HepG2 (cell line): Measurements from ENCODE around the gene NHERF2. TPM values are rescaled to one million over a fixed set of nuclear protein-coding genes. Genes with fewer than 3 reads are reported as not detected.
A peak's percentile ranks its signal among the peaks of the same experiment; 100 is the strongest.

Source experiments
- CEBPG ChIP-seq: IDR thresholded peaks from 2 replicates; pipeline ENCODE4 v1.6.1; 2016
- FOXP1 ChIP-seq, 2 experiments: fragments of 450-650 bp in 1 of 2; IDR thresholded peaks; 2 replicates each; pipeline ENCODE4 v1.6.1; 2017 to 2018; ENCODE audit warnings: antibody characterized with exemption in 1 of 2
- HNF4A ChIP-seq: sonication (generic); formaldehyde crosslinking; IDR thresholded peaks from 2 replicates; pipeline ENCODE4 v1.4.0; 2020; ENCODE audit warnings: missing genetic modification reagents
- SMARCE1 ChIP-seq: fragments of 450-650 bp; IDR thresholded peaks from 2 replicates; pipeline ENCODE4 v1.6.1; 2017; ENCODE audit warnings: borderline replicate concordance
- SP140L ChIP-seq: sonication (generic); formaldehyde crosslinking; IDR thresholded peaks from 2 replicates; pipeline ENCODE4 v1.4.0; 2020; ENCODE audit warnings: missing genetic modification reagents, borderline replicate concordance
- TAF1 ChIP-seq: sonication (generic); formaldehyde crosslinking; IDR thresholded peaks from 2 replicates; pipeline ENCODE4 v1.4.0; 2020; ENCODE audit warnings: missing genetic modification reagents
- ZNF10 ChIP-seq: sonication (generic); formaldehyde crosslinking; IDR thresholded peaks from 2 replicates; pipeline ENCODE4 v1.4.0; 2020; ENCODE audit warnings: mild to moderate bottlenecking, low read depth, missing genetic modification reagents, borderline replicate concordance
- ZNF30 ChIP-seq: sonication (generic); formaldehyde crosslinking; IDR thresholded peaks from 2 replicates; pipeline ENCODE4 v1.5.0; 2020; ENCODE audit warnings: mild to moderate bottlenecking, missing genetic modification reagents
- ZNF558 ChIP-seq: sonication (generic); formaldehyde crosslinking; IDR thresholded peaks from 2 replicates; pipeline ENCODE4 v1.9.0; 2022; ENCODE audit warnings: mild to moderate bottlenecking, missing genetic modification reagents, borderline replicate concordance
- ZNF672 ChIP-seq: sonication (generic); formaldehyde crosslinking; IDR thresholded peaks from 2 replicates; pipeline ENCODE4 v1.8.1; 2022; ENCODE audit warnings: missing genetic modification reagents
- ZNF792 ChIP-seq: IDR thresholded peaks from 2 replicates; pipeline ENCODE4 v1.6.1; 2016
- ZSCAN29 ChIP-seq: sonication (generic); formaldehyde crosslinking; conservative IDR thresholded peaks from 2 replicates; pipeline ENCODE4 v1.4.0; 2020; ENCODE audit warnings: mild to moderate bottlenecking, missing genetic modification reagents
- polyA plus RNA-seq, 8 experiments: library from polyadenylated mRNA; depleted of rRNA in 3 of 8; stranded (reverse) in 7 of 8; unstranded in 1 of 8; fragments of >200 nt; fragmentation: Illumina TruSeq in 4 of 8; extraction: Trizol in 4 of 8; gene quantifications; 2 replicates each; pipeline versions ENCODE4 v1.2.1 to v1.2.3, GENCODE V29; 2011 to 2016; ENCODE audit warnings: low read depth in 4 of 8, missing spikeins in 1 of 8, mixed read lengths in 1 of 8; ENCODE audit not compliant: insufficient read depth in 1 of 8
- total RNA-seq, 5 experiments: library from RNA; depleted of rRNA; stranded (reverse); fragments of >200 nt; fragmentation: Illumina TruSeq; extraction: Trizol; gene quantifications; 2 replicates each; pipeline ENCODE4 v1.2.3, GENCODE V29; 2016; ENCODE audit warnings: low read depth in 1 of 5
- TF ChIP-seq, protein P1 (sequence below): IDR thresholded peaks from 2 replicates; pipeline ENCODE4 v1.6.1; 2018; ENCODE audit warnings: missing genetic modification reagents, mild to moderate bottlenecking, missing compliant biosample characterization
- TF ChIP-seq, protein P2 (sequence below): sonication (generic); formaldehyde crosslinking; IDR thresholded peaks from 2 replicates; pipeline ENCODE4 v1.4.0; 2020; ENCODE audit warnings: missing genetic modification reagents
- TF ChIP-seq, protein P3 (sequence below): sonication (generic); formaldehyde crosslinking; conservative IDR thresholded peaks from 2 replicates; pipeline ENCODE4 v1.4.0; 2020; ENCODE audit warnings: mild to moderate bottlenecking, missing genetic modification reagents, moderate library complexity
- TF ChIP-seq, protein P4 (sequence below): sonication (generic); formaldehyde crosslinking; IDR thresholded peaks from 2 replicates; pipeline ENCODE4 v1.4.0; 2020; ENCODE audit warnings: missing genetic modification reagents; ENCODE audit errors: not compliant biosample characterization
- TF ChIP-seq, protein P5 (sequence below): sonication (generic); formaldehyde crosslinking; IDR thresholded peaks from 2 replicates; pipeline ENCODE4 v1.5.1; 2020; ENCODE audit warnings: missing genetic modification reagents, mild to moderate bottlenecking, borderline replicate concordance

NHERF2 gene
- total and polyA plus RNA-seq, 2 of the 13 experiments (the other 11 are each of a cell fraction or from before 2014, with no cell fraction given) = 23.7 to 39.3 TPM

DNA sequence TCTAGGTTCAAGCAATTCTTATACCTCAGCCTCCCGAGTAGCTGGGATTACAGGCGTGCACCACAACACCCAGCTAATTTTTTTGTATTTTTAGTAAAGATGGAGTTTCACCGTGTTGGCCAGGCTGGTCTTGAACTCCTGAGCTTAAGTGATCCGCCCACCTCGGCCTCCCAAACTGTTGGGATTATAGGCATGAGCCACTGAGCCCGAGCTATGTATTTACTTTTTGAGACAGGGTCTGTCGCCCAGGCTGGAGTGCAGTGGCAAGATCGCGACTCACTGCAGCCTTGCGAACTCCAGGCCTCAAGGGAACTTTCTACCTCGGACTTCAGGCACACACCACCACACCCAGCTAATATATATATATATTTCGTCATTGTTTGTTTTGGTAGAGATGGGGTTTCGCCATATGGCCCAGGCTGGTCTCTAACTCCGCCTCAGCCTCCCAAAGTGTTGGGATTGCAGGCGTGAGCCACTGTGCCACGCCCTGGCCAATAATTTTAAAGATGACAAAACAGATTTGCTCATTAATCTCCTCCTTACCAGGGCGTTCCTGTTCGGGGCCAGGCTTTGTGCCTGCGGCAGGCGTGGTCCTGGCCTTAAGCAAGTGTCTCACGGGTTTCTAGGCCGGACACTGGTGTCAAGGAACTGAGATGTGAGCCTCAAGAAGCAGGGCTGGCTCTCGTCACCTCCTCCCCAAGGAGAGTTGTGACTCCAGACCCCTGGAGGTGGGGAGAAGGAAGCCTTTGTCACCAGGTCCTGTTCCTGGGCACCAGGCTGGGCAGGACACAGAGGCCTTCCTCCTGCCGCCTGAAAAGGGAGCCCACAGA lies 11.4 kb upstream of the NHERF2 start (continued):
- TF ChIP-seq, protein P1, sequence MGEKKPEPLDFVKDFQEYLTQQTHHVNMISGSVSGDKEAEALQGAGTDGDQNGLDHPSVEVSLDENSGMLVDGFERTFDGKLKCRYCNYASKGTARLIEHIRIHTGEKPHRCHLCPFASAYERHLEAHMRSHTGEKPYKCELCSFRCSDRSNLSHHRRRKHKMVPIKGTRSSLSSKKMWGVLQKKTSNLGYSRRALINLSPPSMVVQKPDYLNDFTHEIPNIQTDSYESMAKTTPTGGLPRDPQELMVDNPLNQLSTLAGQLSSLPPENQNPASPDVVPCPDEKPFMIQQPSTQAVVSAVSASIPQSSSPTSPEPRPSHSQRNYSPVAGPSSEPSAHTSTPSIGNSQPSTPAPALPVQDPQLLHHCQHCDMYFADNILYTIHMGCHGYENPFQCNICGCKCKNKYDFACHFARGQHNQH = no peak
- TF ChIP-seq ZNF10 (CRISPR knock-in tag) (no peak), ZNF558 (CRISPR knock-in tag) (no peak), TAF1 (CRISPR knock-in tag) (no peak), ZNF792 (CRISPR knock-in tag) (no peak), ZSCAN29 (CRISPR knock-in tag) (no peak), SP140L (CRISPR knock-in tag) (no peak), HNF4A (peak; percentile 47), ZNF672 (no peak), CEBPG (CRISPR knock-in tag) (peak; percentile 85), SMARCE1 (no peak), ZNF30 (CRISPR knock-in tag) (no peak), FOXP1 (IDR thresholded peaks at IDR 0.05) (no peak), FOXP1 (CRISPR knock-in tag; IDR thresholded peaks at IDR 0.05) (0 out of 2 replicates have a peak, but pooled peaks have one; percentile 38)
- TF ChIP-seq, protein P2, sequence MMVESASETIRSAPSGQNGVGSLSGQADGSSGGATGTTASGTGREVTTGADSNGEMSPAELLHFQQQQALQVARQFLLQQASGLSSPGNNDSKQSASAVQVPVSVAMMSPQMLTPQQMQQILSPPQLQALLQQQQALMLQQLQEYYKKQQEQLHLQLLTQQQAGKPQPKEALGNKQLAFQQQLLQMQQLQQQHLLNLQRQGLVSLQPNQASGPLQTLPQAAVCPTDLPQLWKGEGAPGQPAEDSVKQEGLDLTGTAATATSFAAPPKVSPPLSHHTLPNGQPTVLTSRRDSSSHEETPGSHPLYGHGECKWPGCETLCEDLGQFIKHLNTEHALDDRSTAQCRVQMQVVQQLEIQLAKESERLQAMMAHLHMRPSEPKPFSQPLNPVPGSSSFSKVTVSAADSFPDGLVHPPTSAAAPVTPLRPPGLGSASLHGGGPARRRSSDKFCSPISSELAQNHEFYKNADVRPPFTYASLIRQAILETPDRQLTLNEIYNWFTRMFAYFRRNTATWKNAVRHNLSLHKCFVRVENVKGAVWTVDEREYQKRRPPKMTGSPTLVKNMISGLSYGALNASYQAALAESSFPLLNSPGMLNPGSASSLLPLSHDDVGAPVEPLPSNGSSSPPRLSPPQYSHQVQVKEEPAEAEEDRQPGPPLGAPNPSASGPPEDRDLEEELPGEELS (CRISPR knock-in tag) = 0 out of 2 replicates have a peak, but pooled peaks have one; percentile 28
- TF ChIP-seq, protein P3, sequence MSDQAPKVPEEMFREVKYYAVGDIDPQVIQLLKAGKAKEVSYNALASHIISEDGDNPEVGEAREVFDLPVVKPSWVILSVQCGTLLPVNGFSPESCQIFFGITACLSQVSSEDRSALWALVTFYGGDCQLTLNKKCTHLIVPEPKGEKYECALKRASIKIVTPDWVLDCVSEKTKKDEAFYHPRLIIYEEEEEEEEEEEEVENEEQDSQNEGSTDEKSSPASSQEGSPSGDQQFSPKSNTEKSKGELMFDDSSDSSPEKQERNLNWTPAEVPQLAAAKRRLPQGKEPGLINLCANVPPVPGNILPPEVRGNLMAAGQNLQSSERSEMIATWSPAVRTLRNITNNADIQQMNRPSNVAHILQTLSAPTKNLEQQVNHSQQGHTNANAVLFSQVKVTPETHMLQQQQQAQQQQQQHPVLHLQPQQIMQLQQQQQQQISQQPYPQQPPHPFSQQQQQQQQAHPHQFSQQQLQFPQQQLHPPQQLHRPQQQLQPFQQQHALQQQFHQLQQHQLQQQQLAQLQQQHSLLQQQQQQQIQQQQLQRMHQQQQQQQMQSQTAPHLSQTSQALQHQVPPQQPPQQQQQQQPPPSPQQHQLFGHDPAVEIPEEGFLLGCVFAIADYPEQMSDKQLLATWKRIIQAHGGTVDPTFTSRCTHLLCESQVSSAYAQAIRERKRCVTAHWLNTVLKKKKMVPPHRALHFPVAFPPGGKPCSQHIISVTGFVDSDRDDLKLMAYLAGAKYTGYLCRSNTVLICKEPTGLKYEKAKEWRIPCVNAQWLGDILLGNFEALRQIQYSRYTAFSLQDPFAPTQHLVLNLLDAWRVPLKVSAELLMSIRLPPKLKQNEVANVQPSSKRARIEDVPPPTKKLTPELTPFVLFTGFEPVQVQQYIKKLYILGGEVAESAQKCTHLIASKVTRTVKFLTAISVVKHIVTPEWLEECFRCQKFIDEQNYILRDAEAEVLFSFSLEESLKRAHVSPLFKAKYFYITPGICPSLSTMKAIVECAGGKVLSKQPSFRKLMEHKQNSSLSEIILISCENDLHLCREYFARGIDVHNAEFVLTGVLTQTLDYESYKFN (CRISPR knock-in tag) = peak; percentile 28; the same call in 1 of the 2 replicates
- TF ChIP-seq, protein P4, sequence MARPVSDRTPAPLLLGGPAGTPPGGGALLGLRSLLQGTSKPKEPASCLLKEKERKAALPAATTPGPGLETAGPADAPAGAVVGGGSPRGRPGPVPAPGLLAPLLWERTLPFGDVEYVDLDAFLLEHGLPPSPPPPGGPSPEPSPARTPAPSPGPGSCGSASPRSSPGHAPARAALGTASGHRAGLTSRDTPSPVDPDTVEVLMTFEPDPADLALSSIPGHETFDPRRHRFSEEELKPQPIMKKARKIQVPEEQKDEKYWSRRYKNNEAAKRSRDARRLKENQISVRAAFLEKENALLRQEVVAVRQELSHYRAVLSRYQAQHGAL (CRISPR knock-in tag) = no peak
- TF ChIP-seq, protein P5, sequence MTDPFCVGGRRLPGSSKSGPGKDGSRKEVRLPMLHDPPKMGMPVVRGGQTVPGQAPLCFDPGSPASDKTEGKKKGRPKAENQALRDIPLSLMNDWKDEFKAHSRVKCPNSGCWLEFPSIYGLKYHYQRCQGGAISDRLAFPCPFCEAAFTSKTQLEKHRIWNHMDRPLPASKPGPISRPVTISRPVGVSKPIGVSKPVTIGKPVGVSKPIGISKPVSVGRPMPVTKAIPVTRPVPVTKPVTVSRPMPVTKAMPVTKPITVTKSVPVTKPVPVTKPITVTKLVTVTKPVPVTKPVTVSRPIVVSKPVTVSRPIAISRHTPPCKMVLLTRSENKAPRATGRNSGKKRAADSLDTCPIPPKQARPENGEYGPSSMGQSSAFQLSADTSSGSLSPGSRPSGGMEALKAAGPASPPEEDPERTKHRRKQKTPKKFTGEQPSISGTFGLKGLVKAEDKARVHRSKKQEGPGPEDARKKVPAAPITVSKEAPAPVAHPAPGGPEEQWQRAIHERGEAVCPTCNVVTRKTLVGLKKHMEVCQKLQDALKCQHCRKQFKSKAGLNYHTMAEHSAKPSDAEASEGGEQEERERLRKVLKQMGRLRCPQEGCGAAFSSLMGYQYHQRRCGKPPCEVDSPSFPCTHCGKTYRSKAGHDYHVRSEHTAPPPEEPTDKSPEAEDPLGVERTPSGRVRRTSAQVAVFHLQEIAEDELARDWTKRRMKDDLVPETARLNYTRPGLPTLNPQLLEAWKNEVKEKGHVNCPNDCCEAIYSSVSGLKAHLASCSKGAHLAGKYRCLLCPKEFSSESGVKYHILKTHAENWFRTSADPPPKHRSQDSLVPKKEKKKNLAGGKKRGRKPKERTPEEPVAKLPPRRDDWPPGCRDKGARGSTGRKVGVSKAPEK (CRISPR knock-in tag) = no peak
